HG03060 (cell line): ENCODE measurements around the gene ZNF683.

Experiments
- ATAC-seq: cut with Tn5 transposase; IDR thresholded peaks from one replicate; pipeline ENCODE4 v1.9.1; 2021; ENCODE audit warnings: low read depth, moderate number of reproducible peaks; ENCODE audit not compliant: unreplicated experiment

ZNF683 gene

GRCh38 chr1:26315874-26316850 is 56.4 kb downstream of the ZNF683 start:
- no peak for ATAC-seq

DNA sequence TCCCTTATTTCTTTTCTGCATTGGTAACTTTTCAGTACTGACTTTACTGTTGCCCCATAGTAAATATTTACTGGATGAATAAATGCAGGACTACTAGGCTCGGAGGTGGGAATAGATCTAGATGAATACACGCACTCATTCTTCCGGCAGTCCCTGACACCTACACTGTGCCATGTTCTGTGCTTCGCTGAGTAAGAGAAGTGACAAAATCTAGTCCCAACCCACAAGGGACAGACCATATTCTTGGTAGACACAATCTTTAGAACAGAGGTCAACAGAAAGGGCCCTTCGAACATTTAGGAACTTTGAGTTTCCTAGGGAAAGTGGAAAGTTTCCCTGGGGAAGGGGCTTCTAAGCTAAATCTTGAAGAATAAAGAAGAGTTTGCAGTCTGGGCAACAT is 58.0 kb downstream of the ZNF683 start:
- no peak for ATAC-seq
